HG03280 (cell line): Measurements from ENCODE around the gene ZNF630.
"Not testable (repeated sequence)": the region's sequence is repeated elsewhere in the genome, so short reads cannot be mapped to it uniquely, and the experiment has no call there.

Experiments used
- ATAC-seq: cut with Tn5 transposase; IDR thresholded peaks from one replicate; pipeline ENCODE4 v1.9.1; 2021; ENCODE audit warnings: mild to moderate bottlenecking, moderate library complexity; ENCODE audit not compliant: unreplicated experiment

ZNF630 gene

DNA sequence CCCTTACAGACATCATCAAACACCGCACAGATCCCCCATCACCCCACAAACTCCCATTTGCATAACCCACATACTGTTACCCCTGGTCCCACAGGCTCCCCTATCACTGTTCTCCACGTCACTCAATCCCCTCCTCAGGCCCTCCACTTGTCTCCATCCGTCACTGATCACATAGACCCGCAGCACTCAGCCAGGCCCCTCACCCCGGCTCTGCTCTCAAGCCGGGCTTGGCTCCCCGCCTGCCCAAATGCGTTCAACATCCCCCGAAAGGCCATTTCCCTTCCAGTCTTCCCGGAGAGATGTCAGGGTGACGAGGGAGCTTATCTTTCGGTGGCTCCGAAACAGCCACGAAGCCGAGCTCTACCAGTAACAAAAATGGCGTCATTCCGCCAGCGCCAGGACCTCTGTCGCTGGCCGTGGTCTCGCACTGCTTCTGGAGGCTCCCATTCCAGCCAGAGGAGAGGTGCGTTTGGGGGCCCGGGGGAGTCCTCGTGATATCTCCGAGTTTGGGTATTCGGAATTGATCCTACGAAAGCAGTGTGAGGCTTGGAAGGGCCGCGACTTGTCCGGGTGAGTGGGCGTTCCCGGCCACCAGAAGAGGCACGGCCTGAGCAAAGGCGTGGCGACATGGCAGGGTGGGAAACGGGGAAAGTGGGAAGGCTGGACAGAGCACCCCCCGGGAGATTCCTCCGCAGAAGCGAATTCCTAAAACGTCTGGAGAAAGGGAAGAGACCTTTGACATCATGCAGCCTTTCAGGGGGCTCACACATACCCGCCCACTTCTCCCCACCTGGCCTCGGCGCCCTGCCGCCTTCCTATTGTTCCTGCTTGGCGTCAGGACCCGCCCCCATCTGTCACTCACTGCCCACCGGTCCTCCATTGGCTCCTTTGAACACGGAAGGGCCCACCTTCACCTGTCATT lies at the start of gene ZNF630:
TSS of gene ZNF630 (minus strand) at position 577 of the 922 bp plus-strand sequence. CDS start 4,754 bp downstream, outside the sequence.
- ATAC-seq: peak; percentile 93

- no peak for ATAC-seq
These were observed 36.3 kb upstream of the ZNF630 start for GRCh38 chrX:48107717-48108116.

- no peak for ATAC-seq
These were observed 31.5 kb upstream of the ZNF630 start for GRCh38 chrX:48102874-48103374.

- no peak for ATAC-seq
These were observed 30.0 kb upstream of the ZNF630 start for GRCh38 chrX:48101443-48101842.

DNA sequence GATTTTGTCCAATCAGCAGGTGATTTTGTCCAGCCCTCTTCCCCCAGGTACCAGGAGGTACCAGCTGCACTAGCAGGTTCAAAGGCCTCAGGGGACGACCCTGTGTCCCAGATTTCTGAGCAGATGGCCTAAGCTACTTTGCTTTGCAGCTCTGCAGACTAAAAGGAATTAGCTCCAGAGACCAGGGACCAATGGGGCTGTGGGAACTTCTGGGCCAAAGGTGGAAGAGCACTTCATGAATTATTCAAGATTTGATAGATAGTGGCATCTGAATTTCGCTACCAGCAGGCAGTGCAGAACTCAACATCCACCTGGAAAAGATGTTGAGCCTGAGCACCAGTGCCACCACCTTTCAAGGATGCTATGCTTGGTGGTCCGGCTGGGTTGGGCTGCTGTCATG lies 21.1 kb upstream of the ZNF630 start:
- not testable (repeated sequence) for ATAC-seq

DNA sequence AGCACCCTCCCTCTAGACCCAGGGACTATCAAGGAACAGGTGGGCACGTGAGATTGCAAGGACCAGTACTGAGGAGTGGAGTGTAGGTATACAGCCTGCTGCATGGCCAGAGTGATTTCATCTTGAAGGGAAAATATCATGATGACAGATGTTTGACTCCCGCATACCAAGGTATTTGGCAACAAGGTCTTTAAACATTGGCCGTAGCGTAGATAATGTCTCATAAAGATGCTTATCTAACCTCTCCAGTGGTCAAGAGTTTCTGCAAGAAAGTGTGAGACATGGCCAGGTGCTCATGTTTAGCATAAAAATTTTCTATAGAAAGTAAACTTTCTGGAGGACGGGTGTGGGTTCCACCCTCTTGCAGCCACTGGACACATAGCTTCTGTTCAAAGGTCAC lies 18.7 kb upstream of the ZNF630 start:
- no peak for ATAC-seq

DNA sequence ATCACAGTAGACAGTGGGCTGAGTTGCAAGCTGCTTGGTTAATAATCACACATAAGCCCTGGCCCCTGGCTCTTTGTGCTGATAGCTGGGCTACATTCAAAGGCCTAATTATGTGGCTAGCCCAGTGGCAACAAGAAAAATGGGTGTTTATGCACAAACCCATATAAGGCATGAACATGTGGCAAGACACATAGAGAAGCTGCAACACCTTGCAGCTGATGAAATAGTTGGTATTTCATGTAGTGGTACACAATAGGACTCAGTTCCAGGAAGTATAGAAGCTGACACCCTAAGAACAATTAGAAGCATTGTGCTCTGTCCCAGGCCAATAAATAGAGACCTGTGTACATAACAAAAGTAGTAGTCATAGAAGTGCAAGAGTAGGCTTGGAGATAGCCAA lies 14.6 kb upstream of the ZNF630 start:
- no peak for ATAC-seq

- no peak for ATAC-seq
These were observed 12.3 kb upstream of the ZNF630 start for GRCh38 chrX:48083706-48084105.

GRCh38 chrX:48083212-48083611 lies 11.8 kb upstream of the ZNF630 start:
- no peak for ATAC-seq

- no peak for ATAC-seq
These were observed 4.9 kb upstream of the ZNF630 start for GRCh38 chrX:48076343-48076742.

DNA sequence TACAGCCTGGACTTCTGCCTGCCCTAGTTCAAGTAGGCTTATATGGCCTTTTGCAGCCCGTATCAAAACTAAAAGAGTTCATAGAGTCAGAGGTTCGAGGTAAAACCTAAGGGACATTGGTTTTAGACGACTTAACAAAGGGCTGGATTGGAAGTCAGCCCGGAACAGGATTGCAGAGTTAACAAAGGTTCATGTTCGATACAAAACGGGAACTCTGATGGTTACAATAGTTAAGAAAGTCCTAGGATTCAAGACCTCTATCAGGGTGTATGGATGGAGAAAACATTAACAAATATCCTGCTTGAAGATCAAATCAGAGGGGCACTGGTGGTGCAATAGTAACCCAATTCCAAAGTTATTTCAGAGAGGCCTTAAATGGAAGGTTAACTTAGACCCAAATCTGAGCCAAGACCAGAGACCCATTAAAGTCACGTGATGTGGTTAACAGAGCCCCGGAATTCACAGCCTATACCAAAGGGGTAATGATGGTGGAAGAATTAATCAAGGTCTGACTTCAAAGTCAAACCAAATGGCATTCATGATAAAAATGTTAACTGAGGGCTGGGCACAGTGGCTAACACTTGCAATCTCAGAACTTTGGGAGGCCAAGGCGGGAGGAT lies 656 bp upstream of the ZNF630 start:
- no peak for ATAC-seq

DNA sequence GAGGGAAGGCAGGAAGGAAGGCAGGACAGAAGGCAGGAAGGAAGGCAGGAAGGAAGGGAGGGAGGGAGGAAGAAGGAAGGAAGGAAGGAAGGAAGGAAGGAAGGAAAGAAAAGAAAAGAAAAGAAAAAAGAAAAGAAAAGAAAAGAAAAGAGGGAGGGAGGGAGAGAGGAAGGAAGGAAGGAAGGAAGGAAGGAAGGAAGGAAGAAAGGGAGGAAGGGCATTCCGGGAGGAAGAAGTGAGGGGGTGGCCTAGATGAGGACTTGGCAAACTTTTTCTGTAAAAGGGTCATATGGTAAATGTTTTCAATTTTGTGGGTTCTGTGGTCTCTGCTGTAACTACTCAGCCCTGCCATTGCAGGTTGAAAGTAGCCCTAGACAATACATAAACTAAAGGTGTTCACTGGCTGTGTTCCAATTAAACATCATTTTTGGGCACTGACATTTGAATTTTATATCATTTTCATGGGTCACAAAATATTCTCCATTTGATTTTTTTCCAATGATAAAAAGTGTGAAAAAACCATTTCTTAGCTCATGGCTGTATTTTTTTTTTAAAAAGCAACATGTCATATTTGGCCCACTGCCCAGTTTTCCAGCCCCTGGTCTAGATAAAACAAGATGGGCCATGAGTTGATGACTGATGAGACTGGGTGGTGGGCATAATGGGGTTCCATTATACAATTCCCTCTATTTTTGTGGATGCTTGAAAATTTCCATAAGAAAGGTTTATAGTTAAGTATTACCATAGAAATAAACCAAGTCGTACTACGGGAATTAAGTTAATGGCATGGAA lies 3.1 kb downstream of the ZNF630 start:
- ATAC-seq: no peak

DNA sequence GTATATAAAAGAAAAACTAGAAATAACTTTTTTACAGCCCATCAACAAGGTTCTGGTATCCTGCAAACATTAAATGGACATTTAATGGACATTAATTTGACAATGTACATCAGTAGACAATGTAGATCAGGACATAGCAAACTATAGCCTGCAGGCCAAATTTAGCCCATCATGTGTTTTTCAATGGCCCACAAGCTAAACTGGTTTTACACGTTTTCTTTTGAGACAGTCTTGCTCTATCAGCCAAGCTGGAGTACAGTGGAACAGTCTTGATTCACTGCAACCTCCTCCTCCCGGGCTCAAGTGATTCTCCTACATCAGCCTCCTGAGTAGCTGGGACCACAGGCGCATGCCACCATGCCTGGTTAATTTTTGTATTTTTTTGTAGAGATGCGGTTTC lies 7.2 kb downstream of the ZNF630 start:
- no peak for ATAC-seq

DNA sequence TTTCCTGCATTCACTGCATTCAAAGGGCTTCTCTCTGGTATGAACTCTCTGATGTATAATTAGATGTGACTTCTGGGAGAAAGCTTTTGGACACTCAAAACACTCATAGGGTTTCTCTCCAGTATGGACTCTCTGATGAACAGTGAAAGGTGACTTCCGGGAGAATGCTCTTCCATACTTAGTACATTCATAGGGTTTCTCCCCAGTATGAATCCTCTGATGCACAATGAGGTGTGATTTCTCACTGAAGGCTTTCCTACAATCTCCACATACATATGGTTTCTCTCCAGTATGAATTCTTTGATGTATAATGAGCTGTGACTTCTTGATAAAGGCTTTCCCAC lies 12.2 kb downstream of the ZNF630 start:
- ATAC-seq: no peak

GRCh38 chrX:48058621-48059295 lies 12.7 kb downstream of the ZNF630 start:
- ATAC-seq: no peak

DNA sequence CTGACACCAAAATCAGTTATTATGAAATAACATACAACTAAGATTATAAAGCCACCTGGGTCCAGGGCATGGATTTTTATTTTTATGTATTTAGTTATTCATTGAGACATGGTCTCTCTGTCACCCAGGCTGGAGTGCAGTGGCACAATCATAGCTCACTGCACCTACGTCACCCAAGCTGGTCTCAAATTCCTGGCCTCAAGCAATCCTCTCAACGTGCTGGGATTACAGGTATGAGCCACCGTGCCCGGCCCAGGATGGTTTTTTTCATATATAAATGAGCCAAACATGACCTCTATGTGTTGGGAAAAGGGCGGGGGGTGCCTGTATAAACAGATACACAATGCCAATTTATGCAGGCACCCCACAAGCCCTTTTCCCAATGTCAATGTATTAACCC lies 24.6 kb downstream of the ZNF630 start:
- no peak for ATAC-seq

GRCh38 chrX:48045410-48046311 lies 25.8 kb downstream of the ZNF630 start:
- no peak for ATAC-seq

DNA sequence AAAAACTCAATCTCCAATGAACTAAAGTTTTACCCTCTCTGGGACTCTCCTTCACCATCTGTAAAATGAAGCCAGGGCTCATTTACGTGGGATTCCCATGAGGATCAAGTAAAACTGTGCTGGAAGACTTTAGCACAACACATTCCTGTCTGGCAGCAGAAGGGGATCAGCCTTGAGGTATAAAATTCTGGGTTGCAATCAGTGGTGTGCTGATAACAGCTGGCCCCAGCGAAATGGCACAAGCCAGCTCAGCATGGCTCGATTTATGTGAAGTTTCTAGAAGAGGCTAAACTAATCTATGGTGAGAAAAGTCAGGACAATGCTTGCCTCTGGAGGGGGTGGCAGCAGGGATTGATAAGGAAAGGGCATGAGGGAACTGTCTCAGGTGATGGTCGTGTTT lies 28.4 kb downstream of the ZNF630 start:
- ATAC-seq: no peak

DNA sequence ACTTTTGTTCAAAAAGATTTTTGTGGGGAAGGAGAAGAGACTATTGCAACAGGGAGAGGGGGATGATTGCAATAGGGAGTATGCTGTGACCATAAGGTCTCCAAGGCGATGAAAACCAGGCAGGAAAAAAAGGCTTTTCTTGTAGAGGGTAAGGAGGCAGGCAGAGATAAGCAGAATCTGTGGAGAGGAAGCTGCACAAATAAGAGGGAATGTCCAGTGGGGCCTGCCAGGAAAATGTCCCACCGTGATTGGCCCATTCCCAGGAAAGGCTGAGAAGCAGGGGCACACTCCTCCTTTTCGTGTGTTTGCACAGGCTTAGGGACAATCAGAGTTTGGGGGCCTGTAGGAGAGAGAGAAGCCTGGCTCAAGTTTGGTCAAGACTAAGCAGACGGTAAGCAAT lies 35.5 kb downstream of the ZNF630 start:
- ATAC-seq: no peak

GRCh38 chrX:48030641-48031173 lies 40.7 kb downstream of the ZNF630 start:
- ATAC-seq: not testable (repeated sequence)
